HEK293T (cell line): Measurements from ENCODE around the gene GMPPB.
"Not testable (repeated sequence)": the region's sequence is repeated elsewhere in the genome, so short reads cannot be mapped to it uniquely, and the experiment has no call there.

Source experiments
- CTCF ChIA-PET: fragments of 350-600 bp; formaldehyde crosslinking; extraction: SDS; loops from one replicate; lab custom pipeline; 2021; ENCODE audit warnings: antibody characterized with exemption, inconsistent platforms; lab: Yijun Ruan, JAX
- POLR2A ChIA-PET: fragments of 350-600 bp; formaldehyde crosslinking; extraction: SDS; loops from one replicate; lab custom pipeline; 2020; ENCODE audit warnings: antibody characterized with exemption, inconsistent platforms; lab: Yijun Ruan, JAX
- DNase-seq: peaks from one replicate; pipeline ENCODE4 v3.0.0; 2012; ENCODE audit warnings: mixed read lengths; ENCODE audit errors: extremely low spot score
- ARNT ChIP-seq: fragments of 450-650 bp; IDR thresholded peaks from 2 replicates; pipeline ENCODE4 v1.6.1; 2017; ENCODE audit warnings: mild to moderate bottlenecking
- BHLHE40 ChIP-seq: fragments of 450-650 bp; IDR thresholded peaks from 2 replicates; pipeline ENCODE4 v1.6.1; 2016; ENCODE audit warnings: mild to moderate bottlenecking, moderate library complexity, borderline replicate concordance
- CTBP1 ChIP-seq: fragments of 450-650 bp; IDR thresholded peaks from 2 replicates; pipeline ENCODE4 v1.6.1; 2016; ENCODE audit warnings: borderline replicate concordance
- ELF4 ChIP-seq: fragments of 450-650 bp; IDR thresholded peaks from 2 replicates; pipeline ENCODE4 v1.6.1; 2017; ENCODE audit warnings: antibody characterized with exemption
- FOXA1 ChIP-seq: fragments of 450-650 bp; IDR thresholded peaks from 2 replicates; pipeline ENCODE4 v1.6.1; 2016; ENCODE audit warnings: mild to moderate bottlenecking
- FOXK2 ChIP-seq: fragments of 450-650 bp; IDR thresholded peaks from 2 replicates; pipeline ENCODE4 v1.6.1; 2016; ENCODE audit warnings: mild to moderate bottlenecking
- FOXM1 ChIP-seq: fragments of 450-650 bp; IDR thresholded peaks from 2 replicates; pipeline ENCODE4 v1.6.1; 2017; ENCODE audit warnings: mild to moderate bottlenecking, borderline replicate concordance
- HDGF ChIP-seq: fragments of 450-650 bp; IDR thresholded peaks from 2 replicates; pipeline ENCODE4 v1.6.1; 2017; ENCODE audit warnings: antibody characterized with exemption, borderline replicate concordance
- L3MBTL2 ChIP-seq: fragments of 450-650 bp; conservative IDR thresholded peaks from 2 replicates; pipeline ENCODE4 v1.6.1; 2016; ENCODE audit warnings: mild to moderate bottlenecking
- LEF1 ChIP-seq: fragments of 450-650 bp; IDR thresholded peaks from 2 replicates; pipeline ENCODE4 v1.6.1; 2017; ENCODE audit warnings: mild to moderate bottlenecking, borderline replicate concordance
- NFRKB ChIP-seq: fragments of 450-650 bp; IDR thresholded peaks from 2 replicates; pipeline ENCODE4 v1.6.1; 2016; ENCODE audit warnings: mild to moderate bottlenecking, moderate library complexity
- SP1 ChIP-seq: fragments of 450-650 bp; IDR thresholded peaks from 2 replicates; pipeline ENCODE4 v1.6.1; 2017
- SUZ12 ChIP-seq: fragments of 450-650 bp; IDR thresholded peaks from 2 replicates; pipeline ENCODE4 v1.6.1; 2016; ENCODE audit warnings: mild to moderate bottlenecking
- TARDBP ChIP-seq: fragments of 450-650 bp; IDR thresholded peaks from 2 replicates; pipeline ENCODE4 v1.6.1; 2016
- ZNF384 ChIP-seq: fragments of 450-650 bp; IDR thresholded peaks from 2 replicates; pipeline ENCODE4 v1.6.1; 2016
- TF ChIP-seq, protein P1 (sequence below): fragments of 450-650 bp; IDR thresholded peaks from 2 replicates; pipeline ENCODE4 v1.6.1; 2016

GMPPB gene

DNA sequence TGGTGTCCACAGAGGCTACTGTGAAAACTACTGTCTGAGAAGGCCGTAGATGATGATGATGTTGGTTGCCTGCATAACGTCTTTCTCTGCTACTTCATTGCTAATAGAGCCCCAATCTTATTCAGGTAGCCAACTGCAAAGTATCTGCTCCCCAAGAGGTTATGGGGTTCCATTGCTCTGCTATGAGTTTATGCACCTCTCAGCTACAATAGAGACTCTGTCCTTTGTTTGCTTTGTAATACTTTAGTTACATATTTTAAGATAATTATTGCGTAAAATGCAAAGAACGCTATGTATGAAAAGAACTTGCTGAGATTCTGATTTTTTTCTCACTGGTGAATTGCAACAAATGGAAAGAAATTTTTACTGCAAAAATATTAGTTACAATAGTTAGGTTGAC is 27.8 kb upstream of the GMPPB start:
- TF ChIP-seq CTBP1 = no peak
- TF ChIP-seq FOXK2 = no peak
- no peak for TF ChIP-seq FOXM1
- TF ChIP-seq, protein P1, sequence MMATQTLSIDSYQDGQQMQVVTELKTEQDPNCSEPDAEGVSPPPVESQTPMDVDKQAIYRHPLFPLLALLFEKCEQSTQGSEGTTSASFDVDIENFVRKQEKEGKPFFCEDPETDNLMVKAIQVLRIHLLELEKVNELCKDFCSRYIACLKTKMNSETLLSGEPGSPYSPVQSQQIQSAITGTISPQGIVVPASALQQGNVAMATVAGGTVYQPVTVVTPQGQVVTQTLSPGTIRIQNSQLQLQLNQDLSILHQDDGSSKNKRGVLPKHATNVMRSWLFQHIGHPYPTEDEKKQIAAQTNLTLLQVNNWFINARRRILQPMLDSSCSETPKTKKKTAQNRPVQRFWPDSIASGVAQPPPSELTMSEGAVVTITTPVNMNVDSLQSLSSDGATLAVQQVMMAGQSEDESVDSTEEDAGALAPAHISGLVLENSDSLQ = no peak
- ChIA-PET POLR2A (no interaction called here), CTCF (no interaction called here)
- no peak for DNase-seq

DNA sequence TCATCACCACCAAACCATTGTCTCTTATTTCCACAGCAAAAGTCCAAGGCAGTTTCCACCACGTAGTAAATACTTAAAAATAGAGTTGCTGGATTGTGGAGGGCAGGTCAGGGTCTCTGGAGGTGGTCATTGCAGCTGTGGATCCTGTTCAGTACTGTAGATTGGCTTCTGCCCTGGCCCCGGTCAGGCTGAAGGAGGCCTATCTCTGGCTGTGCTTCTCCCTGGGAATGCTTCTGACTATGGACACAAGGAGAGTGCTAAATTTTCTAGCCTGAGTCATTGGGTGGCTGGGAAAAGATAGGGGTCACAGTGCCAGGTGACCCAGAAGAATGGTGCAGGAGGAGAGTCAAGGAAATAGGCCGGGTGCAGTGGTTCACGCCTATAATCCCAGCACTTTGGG is 26.3 kb upstream of the GMPPB start:
- ChIA-PET CTCF (no interaction called here), POLR2A (no interaction called here)
- TF ChIP-seq L3MBTL2 = no peak
- no peak for DNase-seq

DNA sequence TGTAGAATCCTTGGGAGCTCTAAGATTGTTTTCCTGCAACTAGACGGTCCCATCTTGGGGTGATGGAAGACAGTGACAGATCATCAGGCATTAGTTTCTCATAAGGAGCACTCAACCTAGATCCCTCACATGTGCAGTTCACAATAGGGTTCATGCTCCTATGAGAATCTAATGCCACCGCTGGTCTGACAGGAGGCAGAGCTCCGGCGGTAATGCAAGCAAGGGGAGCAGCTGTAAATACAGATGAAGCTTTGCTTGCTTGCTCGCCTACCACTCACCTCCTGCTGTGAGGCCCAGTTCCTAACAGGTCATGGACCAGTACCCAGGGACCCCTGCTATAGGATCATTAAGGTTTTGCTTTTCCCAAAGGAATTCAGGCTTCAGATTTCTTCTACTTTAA is 25.1 kb upstream of the GMPPB start:
- DNase-seq, CTCF ChIA-PET: not testable (repeated sequence)
- POLR2A ChIA-PET = interaction anchor here (0.7 to 0.8 kb wide), 2 partner anchors 18 to 25 kb away, joined by 3 read pairs; partner anchors contain the start of gene GMPPB

DNA sequence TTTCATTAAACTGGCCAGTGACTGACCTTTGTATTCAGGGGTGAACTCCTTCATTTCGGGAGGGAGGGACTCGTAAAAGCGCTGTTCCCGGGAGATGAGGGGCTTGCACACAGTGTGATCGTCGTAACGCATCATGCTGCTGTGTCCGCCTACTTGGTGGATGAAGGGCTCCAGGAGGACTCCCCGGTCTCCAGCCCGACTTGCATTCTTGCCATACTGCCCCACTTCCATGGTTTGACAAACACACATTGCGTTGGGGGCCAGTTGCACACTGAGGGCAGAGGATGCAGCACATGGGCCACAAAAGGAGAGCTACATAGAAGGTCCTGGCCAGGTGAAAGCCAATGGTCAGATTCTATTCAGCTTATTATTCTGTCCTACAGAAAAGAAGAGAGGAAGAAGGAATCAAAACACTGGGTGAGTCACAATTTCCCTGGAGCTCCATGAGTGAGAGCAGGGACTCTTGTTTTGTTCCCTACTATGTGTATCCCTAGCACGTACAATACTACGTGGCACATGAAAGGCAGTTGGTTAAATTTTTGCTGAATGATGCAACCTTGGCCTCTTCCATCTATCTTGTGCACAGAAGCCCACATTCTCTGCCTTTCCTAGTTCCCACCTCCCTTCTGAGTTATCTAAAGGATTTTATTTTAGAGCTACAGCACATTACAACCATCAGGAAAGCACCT is 24.2 kb upstream of the GMPPB start:
- ChIA-PET CTCF (no interaction called here), POLR2A (no interaction called here)
- DNase-seq = no peak
- TF ChIP-seq SP1 (no peak), FOXA1 (no peak), FOXK2 (no peak), NFRKB (no peak)

DNA sequence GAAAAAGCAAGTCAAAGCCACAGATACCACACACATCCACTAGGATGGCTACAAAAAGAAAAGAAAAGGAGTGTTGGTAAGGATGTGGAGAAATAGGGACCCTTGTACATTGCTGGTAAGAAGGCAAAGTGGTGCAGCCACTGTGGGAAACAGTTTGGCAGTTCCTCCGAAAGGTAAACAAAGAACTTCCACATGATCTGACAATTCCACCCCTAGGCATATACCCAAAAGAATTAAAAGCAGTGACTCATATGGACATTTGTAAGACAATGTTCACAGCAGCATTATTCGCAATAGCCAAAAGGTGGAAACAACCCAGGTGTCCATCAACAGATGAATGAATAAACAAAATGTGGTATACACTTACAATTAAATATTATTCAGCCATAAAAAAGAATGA is 22.2 kb upstream of the GMPPB start:
- POLR2A ChIA-PET = no interaction called here
- TF ChIP-seq TARDBP (no peak), L3MBTL2 (no peak), HDGF (no peak), CTBP1 (no peak), FOXM1 (no peak), BHLHE40 (no peak), ELF4 (no peak), NFRKB (no peak), SP1 (no peak), ARNT (no peak), FOXK2 (no peak), FOXA1 (no peak), LEF1 (no peak), ZNF384 (no peak), SUZ12 (no peak)
- TF ChIP-seq, protein P1 = no peak
- CTCF ChIA-PET = interaction anchor here (0.7 kb wide), 1 partner anchor 207 kb away, joined by 3 read pairs; no protein-coding TSS in a partner anchor
- no peak for DNase-seq

DNA sequence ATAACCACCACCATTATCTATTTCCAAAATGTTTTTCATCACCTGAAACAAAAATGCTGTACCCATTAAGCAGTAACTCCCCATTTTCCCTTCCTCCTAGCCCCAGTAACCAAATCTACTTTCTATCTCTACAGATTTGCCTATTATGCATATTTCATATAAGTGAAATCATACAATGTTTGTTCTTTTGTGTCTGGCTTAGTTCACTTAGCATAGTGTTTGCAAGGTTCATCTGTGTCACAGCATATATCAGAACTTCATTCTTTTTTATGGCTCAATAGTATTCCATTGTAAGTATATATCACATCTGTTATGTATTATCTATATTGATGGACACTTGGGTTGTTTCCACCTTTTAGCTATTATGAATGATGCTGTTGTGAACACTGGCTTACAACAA is 16.7 kb upstream of the GMPPB start:
- DNase-seq = no peak
- CTCF ChIA-PET = no interaction called here
- TF ChIP-seq, protein P1 = no peak
- no peak for TF ChIP-seq ELF4
- POLR2A ChIA-PET = no interaction called here

DNA sequence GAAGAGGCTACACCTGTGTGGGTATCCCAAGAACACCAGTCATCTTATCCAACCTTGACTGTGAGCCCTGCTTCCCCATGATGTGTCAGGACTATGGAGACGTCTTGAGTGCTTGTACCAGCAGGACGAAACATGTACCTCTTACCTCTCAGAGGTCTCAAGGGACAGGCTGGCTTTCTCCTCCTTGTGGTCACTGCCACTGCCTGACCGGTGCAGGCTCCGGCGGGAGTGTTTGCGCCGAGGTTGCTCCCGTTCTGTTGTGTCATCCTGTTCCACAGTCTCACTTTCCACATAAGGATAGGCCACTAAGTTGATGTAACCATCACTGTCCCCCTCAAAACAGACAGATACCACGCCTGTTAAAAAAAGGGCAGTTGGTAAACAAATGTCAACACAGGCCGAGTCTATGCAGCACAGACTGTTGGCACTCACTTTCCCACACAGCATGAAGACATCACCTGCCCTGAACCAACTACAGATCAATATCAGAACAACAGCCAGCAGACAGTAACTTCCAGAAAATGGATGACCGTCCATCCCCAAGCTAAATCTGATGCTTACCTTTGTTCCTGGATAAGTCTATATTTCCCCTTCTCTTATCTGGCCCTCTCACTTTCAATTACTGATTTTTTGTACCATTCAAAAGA is 14.4 kb upstream of the GMPPB start:
- CTCF ChIA-PET = interaction anchor here (0.6 kb wide), 1 partner anchor 448 kb away, joined by 3 read pairs; no protein-coding TSS in a partner anchor
- no peak for TF ChIP-seq SUZ12

DNA sequence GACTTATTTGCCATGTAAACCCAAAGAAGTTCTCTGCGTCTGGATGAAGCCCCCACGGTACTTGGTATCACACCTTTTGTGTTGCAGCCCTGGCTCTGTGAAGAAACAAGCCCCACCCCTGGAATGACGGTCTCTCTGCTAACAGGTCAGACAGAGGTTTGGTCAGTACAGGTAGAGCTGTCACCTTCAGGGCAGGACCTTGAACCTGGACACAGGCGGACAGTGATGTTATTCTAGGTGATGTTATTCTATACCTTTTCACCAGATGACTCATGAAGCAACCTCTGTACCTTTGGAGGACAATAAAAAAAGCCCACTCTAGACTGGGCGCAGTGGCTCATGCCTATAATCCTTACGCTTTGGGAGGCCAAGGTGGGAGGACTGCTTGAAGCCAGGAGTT is 11.0 kb upstream of the GMPPB start:
- no peak for TF ChIP-seq LEF1
- TF ChIP-seq FOXA1 = no peak
- TF ChIP-seq SP1 = no peak
- no peak for TF ChIP-seq NFRKB
- POLR2A ChIA-PET = interaction anchor here (1.0 kb wide), 1 partner anchor 10 kb away, joined by 4 read pairs; no protein-coding TSS in a partner anchor
- CTCF ChIA-PET = no interaction called here
- DNase-seq = no peak

More for the DNA sequence above, 14.4 kb upstream of the GMPPB start:
- no peak for DNase-seq
- POLR2A ChIA-PET = no interaction called here
